Activated naive CD8-positive, alpha-beta T cell treated with anti-CD3 and anti-CD28 coated beads, Interleukin-2, amount 50 U/mL, for 24 hours (primary cell): Measurements from ENCODE around the gene MDM4.
A peak's percentile ranks its signal among the peaks of the same experiment; 100 is the strongest.
"Not testable (repeated sequence)": the region's sequence is repeated elsewhere in the genome, so short reads cannot be mapped to it uniquely, and the experiment has no call there.

ENCODE experiments used
- ATAC-seq: fragments of 150-1000 bp; cut with Tn5 transposase; one replicate; pipeline ENCODE4 v1.10.0; 2021
- DNase-seq: peaks from one replicate; pipeline ENCODE4 v3.0.0; 2021
- H3K27ac Mint-ChIP-seq: one replicate; pipeline ENCODE4 v1.8.0; 2021; ENCODE audit warnings: mild to moderate bottlenecking, mixed read lengths
- H3K27me3 Mint-ChIP-seq: one replicate; pipeline ENCODE4 v1.8.0; 2021; ENCODE audit warnings: mixed read lengths
- H3K36me3 Mint-ChIP-seq: one replicate; pipeline ENCODE4 v1.8.0; 2021; ENCODE audit warnings: low read depth, mixed read lengths
- H3K4me1 Mint-ChIP-seq: one replicate; pipeline ENCODE4 v1.8.0; 2021; ENCODE audit warnings: mixed read lengths
- H3K4me3 Mint-ChIP-seq: one replicate; pipeline ENCODE4 v1.8.0; 2021; ENCODE audit warnings: mild to moderate bottlenecking, moderate library complexity, mixed read lengths
- H3K9me3 Mint-ChIP-seq: one replicate; pipeline ENCODE4 v1.8.0; 2021; ENCODE audit warnings: mixed read lengths

Gene MDM4

DNA sequence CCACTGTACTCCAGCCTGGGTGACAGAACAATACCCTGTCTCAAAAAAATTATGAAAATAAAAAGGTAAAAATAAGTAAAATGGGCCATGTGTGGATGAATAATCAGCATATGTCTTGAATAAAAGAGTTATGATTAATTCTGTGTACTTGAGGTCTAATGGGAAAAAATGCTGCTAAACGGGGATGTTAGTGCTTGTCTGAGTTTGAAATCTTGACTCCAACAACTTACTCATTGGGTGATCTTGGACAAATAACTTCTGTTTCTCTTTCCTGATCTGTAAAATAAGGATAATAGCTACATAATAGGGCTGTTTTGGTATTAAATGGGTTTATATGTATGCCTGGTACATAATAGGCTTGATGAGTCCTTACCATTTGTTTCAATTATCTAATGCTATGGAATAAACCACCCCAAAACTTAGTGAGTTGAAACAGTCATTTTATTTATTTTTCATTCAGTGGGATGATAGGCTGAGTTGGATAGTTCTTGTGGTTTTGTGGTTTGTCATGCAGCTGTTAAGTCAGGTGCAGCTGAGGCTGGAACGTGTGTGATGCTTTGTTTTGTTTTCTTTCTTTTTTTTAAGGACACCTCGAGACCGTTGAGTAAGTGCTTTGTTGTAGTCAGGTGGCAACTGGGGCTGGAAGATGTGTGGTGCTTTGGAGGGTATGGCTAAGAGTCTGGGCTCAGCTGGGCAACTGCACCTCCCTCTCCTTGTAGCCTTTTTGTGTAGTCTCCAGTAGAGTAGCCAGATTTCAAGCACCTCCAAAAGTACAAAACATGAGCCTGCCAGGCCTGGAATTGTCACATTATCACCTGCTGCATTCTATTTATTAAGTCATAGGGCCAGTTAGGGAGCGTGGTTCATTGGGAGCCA is 4.9 kb downstream of the MDM4 start:
- DNase-seq (peak; percentile 39), ATAC-seq (peak; percentile 45)
- Mint-ChIP-seq H3K4me3 (peak overlapping the region; percentile 50), H3K4me1 (peaks cover 84% of the 10 kb centered on the region), H3K9me3 (peaks cover 16% of the 10 kb centered on the region), H3K27ac (peak overlapping the region; percentile 68), H3K27me3 (no peaks in the 10 kb centered on the region), H3K36me3 (peaks cover 58% of the 10 kb centered on the region)

DNA sequence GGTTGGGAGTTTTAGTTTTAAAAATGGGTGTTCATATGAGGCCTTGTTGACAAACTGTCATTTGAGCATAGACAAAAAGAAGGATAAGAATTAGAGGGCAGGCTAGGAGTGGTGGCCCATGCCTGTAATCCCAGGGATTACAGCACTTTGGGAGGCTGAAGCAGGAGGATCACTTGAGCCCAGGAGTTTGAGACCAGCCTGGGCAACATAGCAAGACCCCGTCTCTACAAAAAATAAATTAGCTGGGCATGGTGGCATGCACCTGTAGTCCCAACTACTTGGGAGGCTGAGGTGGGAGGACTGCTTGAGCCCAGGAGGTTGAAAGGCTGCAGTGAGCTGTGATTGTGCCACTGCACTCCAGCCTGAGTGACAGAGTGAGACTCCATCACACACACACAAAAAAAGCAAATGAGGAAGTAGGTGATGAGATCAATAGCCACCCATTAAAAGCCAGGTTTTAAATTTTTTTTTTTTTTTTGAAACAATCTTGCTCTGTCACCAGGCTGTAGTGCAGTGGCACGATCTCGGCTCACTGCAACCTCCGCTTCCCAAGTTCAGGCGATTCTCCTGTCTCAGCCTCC is 5.8 kb downstream of the MDM4 start:
- not testable (repeated sequence) for H3K27me3 Mint-ChIP-seq, ATAC-seq, DNase-seq, H3K4me3 Mint-ChIP-seq
- peaks cover 79% of the 10 kb centered on the region for H3K4me1 Mint-ChIP-seq
- peaks cover 16% of the 10 kb centered on the region for H3K9me3 Mint-ChIP-seq
- peak overlapping the region; percentile 25 for H3K27ac Mint-ChIP-seq
- peaks cover 65% of the 10 kb centered on the region for H3K36me3 Mint-ChIP-seq

DNA sequence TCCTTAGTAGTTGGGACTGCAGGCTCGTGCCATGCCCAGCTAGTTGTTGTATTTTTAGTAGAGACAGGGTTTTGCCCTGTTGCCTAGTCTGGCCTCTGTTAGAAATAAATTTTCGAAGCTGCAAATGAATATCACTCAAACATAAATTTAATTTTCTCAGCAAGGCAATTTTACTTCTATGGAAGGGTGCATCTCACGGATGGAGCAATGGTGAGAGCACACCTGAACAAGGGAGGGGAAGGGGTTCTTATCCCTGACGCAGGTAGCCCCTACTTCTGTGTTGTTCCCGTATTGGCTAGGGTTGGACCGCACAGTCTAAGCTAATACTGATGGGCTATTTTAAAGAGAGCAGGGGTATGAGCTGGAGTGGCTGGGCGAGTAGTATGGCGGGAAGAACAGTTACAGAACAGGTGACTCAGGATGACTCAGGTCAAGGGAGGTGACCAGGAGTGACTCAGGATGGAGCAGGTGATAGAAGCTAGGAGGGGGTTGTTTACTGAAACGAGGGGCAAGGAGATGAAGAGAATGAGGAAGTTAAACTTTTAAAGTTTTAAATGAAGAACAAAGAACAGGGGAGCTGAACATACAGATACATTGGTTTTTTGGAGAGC is 7.5 kb downstream of the MDM4 start:
- H3K4me3 Mint-ChIP-seq, result peak overlapping the region; percentile 33
- peak; percentile 45 for ATAC-seq
- peak overlapping the region; percentile 69 for H3K27ac Mint-ChIP-seq

DNA sequence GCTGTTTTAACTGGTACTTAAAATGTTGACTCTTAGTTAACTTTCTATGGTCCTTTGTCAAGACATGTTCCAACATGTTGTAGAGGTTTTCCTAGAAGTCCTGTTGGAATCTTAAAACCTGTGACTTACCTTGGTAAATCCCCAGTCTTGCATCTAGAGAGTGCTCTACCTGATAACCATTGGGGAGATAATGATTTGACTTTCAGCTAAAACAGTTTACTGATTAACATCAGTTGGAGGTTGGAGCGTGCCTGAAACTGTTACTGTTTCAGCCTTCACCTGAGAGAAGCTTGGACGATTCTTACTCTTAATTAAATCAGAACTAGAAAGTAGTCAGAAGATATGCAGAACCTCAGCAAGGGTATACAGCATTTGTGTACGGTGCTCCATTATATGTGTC is 8.8 kb downstream of the MDM4 start:
- Mint-ChIP-seq H3K4me3 (no peak overlapping the region), H3K4me1 (peaks cover 51% of the 10 kb centered on the region), H3K36me3 (peaks cover 58% of the 10 kb centered on the region), H3K9me3 (peaks cover 16% of the 10 kb centered on the region), H3K27me3 (no peaks in the 10 kb centered on the region), H3K27ac (peak overlapping the region; percentile 61)
- ATAC-seq (no peak), DNase-seq (no peak)

More for the DNA sequence above, 7.5 kb downstream of the MDM4 start:
- Mint-ChIP-seq H3K36me3 (peaks cover 64% of the 10 kb centered on the region), H3K27me3 (no peaks in the 10 kb centered on the region), H3K9me3 (peaks cover 16% of the 10 kb centered on the region), H3K4me1 (peaks cover 63% of the 10 kb centered on the region)
- no peak for DNase-seq

DNA sequence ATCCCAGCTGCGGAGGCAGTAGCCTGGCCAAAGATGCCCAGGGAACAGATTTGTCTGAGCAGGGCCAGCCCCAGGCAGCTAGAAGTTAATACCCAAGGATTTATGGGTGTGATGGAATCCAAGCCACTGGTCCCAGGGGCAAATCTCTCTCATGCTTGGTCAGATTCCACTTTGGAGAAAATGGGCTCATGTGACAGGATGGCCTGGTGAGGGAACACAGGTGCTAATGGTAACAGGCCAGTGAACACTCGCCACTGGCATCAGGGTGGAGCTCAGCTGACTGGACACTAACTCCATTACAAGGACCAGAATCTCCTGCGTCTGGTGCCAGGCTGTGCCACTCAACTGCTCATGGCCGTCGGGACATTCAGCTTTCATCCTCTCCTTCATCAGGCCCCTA is 12.0 kb downstream of the MDM4 start:
- Mint-ChIP-seq H3K27ac (no peak overlapping the region), H3K36me3 (peaks cover 60% of the 10 kb centered on the region), H3K27me3 (no peaks in the 10 kb centered on the region), H3K9me3 (peaks cover 7% of the 10 kb centered on the region), H3K4me3 (no peak overlapping the region), H3K4me1 (peaks cover 29% of the 10 kb centered on the region)
- DNase-seq, result no peak
- ATAC-seq, result no peak

DNA sequence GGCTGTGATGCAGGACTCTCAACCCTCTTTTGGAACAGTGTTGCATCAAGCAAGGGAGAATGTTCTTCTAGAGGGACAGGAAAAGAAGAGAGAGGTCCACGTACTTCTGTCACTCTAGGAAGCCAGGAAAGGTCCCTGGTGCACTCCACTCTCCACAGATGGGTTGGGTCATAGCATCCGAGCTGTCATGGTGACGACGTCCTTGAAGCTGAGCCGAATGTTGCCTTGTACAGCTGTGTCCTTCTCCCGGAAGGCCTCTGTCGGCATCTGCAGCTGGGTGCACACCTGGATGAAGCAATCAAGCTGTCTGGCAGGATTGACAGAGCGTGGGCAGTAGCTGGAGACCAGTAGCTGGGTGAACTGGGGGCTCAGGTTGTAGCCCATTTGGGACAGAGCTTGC is 12.5 kb downstream of the MDM4 start:
- Mint-ChIP-seq H3K27ac (no peak overlapping the region), H3K9me3 (peaks cover 4% of the 10 kb centered on the region), H3K4me3 (no peak overlapping the region), H3K36me3 (peaks cover 56% of the 10 kb centered on the region), H3K27me3 (no peaks in the 10 kb centered on the region), H3K4me1 (peaks cover 26% of the 10 kb centered on the region)
- DNase-seq (no peak), ATAC-seq (no peak)

DNA sequence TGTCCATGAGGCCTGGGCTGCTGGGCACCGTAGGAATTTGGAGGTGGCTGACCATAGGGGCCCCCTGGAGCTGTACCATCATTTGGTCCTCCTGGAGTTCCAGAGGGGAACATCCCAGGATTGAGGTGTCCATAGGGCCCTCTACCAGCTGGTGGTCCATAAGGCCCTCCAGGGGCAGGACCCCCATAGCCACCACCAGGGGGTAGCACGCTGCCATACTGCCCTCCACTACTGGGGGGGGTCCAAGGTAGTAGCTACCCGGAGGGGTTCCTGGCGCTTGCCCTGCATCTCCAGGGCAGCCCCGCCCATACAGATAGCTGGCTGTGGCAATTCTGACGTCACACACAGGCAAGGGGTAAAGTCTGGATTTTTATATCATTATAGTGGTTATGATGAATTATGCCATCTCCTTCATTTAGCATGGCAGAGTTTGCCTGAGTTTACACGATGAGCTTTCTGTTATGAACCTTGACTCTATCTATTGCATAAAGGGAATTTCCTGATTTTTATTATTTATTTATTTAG is 13.2 kb downstream of the MDM4 start:
- H3K36me3 Mint-ChIP-seq, result peaks cover 54% of the 10 kb centered on the region
- H3K4me1 Mint-ChIP-seq, result peaks cover 18% of the 10 kb centered on the region
- no peak for DNase-seq
- no peak overlapping the region for H3K27ac Mint-ChIP-seq
- H3K9me3 Mint-ChIP-seq, result no peaks in the 10 kb centered on the region
- H3K27me3 Mint-ChIP-seq, result no peaks in the 10 kb centered on the region
- H3K4me3 Mint-ChIP-seq, result no peak overlapping the region
- ATAC-seq, result no peak

DNA sequence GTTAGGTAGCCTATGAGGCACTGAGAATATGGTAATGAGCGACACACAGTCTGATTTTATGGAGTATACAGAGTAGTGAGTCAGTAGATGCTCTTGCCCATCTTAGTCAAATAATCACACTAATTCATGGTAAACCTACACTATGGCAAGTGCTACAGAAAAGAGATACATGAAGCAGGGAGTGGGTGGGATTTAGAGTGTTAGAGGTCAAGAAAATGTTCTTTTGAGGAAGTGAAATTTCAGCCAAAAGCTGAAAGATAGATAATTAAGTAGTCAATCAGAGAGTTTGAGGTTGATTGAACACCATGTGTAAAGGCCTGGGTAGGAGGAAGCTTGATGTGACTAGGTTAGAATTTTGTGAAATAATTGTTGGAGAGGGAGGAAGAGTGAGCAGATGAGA is 14.7 kb downstream of the MDM4 start:
- Mint-ChIP-seq H3K27ac (peak overlapping the region; percentile 24), H3K27me3 (no peaks in the 10 kb centered on the region), H3K4me3 (no peak overlapping the region), H3K4me1 (peaks cover 5% of the 10 kb centered on the region), H3K36me3 (peaks cover 49% of the 10 kb centered on the region), H3K9me3 (no peaks in the 10 kb centered on the region)
- no peak for DNase-seq
- peak; percentile 43 for ATAC-seq

DNA sequence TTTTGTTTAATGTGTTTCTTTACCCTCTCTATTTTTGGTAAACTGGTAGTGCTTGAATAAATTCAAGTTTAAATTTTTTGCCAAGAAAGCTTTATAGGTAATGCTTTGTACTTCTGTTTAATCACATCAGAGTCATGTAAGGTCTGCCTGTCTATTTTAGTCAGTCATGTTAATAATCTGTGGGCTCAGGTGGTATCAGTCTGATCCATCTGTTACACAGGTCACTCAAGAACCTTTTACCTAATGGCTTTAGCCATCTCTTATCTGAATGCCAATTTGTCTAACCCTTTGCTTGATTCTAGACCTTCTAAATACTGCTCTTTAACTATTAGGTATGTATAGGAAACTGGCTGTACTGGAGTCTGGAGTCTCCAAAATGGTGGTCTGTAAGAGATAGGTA is 16.6 kb downstream of the MDM4 start:
- ATAC-seq (no peak), DNase-seq (no peak)
- peaks cover 4% of the 10 kb centered on the region for H3K4me1 Mint-ChIP-seq
- H3K27ac Mint-ChIP-seq, result peak overlapping the region; percentile 1
- no peak overlapping the region for H3K4me3 Mint-ChIP-seq
- no peaks in the 10 kb centered on the region for H3K27me3 Mint-ChIP-seq
- no peaks in the 10 kb centered on the region for H3K9me3 Mint-ChIP-seq
- H3K36me3 Mint-ChIP-seq, result peaks cover 47% of the 10 kb centered on the region

DNA sequence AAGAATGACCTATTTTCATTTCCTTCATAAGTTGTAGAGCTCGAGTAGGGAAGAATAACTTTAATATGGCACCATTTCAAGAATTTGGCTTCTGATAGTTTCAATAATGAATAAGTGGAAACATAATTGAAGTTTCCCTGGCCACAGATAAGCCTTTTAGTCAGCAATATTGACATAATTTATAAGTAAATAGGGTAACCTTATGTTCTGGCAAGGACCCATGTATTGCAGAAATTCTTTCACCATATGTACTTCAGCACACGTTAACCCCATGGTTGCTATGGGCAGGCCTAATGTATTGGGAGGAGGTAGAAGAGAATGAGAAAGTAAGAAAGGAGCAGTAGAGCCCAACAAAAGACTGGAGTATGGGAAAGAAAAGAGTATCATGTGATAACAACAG is 25.4 kb downstream of the MDM4 start:
- H3K36me3 Mint-ChIP-seq, result peaks cover 72% of the 10 kb centered on the region
- no peaks in the 10 kb centered on the region for H3K9me3 Mint-ChIP-seq
- H3K4me3 Mint-ChIP-seq, result no peak overlapping the region
- no peak for ATAC-seq
- no peaks in the 10 kb centered on the region for H3K27me3 Mint-ChIP-seq
- peaks cover 39% of the 10 kb centered on the region for H3K4me1 Mint-ChIP-seq
- H3K27ac Mint-ChIP-seq, result no peak overlapping the region
- DNase-seq, result no peak

DNA sequence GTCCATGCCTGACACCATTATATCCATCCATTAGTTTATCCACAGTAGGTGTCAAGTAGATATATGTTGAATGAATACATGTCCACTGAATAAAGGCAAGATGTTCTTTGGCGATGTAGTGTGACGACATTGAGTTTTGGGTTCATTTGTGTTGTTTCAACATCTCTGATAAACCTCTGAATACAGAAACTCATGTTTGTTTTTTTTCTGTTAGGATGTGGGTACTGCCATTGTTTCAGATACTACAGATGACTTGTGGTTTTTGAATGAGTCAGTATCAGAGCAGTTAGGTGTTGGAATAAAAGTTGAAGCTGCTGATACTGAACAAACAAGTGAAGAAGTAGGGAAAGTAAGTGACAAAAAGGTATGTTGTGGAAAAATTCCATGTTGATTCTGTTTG is 28.1 kb downstream of the MDM4 start:
- Mint-ChIP-seq H3K27ac (peak overlapping the region; percentile 72), H3K27me3 (no peaks in the 10 kb centered on the region), H3K4me1 (peaks cover 42% of the 10 kb centered on the region), H3K36me3 (peaks cover 82% of the 10 kb centered on the region), H3K4me3 (no peak overlapping the region), H3K9me3 (no peaks in the 10 kb centered on the region)
- ATAC-seq, result peak; percentile 95
- no peak for DNase-seq

DNA sequence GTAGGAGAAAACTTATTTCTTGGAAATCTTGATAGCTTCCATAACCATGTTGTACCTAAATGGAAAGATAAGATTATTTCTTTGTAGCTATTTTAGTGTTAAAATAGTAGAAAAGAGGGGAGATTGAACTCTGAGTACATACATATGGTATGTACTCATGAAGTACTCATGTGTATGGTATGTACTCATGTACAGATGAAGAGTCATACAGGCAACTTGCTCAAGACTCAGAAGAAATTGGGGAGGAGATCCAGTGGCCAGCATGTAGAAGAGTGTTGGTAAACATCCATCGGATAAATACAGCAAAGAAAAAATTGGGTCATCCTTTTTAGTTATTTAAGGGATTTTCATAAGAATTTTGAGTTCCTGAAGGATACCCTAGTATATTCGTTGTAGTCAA is 29.0 kb downstream of the MDM4 start:
- ATAC-seq (no peak), DNase-seq (no peak)
- peaks cover 89% of the 10 kb centered on the region for H3K36me3 Mint-ChIP-seq
- no peaks in the 10 kb centered on the region for H3K9me3 Mint-ChIP-seq
- no peak overlapping the region for H3K27ac Mint-ChIP-seq
- peaks cover 42% of the 10 kb centered on the region for H3K4me1 Mint-ChIP-seq
- H3K27me3 Mint-ChIP-seq, result no peaks in the 10 kb centered on the region
- H3K4me3 Mint-ChIP-seq, result no peak overlapping the region

DNA sequence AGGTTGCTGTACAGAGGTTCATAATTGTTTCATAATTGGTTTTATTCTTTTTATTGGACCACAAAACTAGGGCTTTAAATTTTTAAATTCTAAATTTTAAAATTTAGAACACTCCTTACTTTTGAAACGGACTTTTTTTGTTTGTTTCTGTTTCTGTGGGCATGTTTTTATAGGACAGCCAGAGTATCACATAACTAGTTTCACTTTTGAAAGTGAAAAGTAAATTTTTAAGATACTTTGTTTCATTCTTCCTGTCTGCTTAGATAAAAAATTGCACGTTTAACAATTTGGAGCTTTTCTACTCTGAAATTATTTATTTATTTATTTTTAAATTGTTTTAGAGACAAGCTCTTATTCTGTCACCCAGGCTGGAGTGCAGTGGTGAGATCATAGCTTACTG is 29.7 kb downstream of the MDM4 start:
- no peak for ATAC-seq
- H3K27ac Mint-ChIP-seq, result peak overlapping the region; percentile 53

DNA sequence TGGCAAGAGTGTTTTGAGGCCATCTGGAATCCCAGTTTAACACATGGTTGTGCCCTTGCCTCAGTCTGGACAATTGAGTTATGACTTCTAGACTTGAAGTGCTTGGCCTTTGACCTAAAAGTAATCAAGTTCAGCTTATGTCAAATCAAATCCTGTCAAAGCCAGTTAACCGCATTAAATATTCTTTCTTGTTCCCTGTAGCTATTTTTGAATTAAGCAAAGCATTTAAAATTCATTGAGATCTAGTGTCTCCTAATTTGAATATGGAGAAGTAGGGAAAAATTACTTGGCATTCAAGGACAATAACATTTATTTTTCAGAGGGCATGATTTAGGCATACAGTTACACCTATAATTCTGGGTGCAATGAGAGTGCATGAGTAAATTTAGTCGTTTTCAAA is 32.1 kb downstream of the MDM4 start:
- DNase-seq, result no peak
- Mint-ChIP-seq H3K4me1 (peaks cover 31% of the 10 kb centered on the region), H3K36me3 (peaks cover 78% of the 10 kb centered on the region), H3K9me3 (no peaks in the 10 kb centered on the region), H3K27me3 (no peaks in the 10 kb centered on the region), H3K4me3 (no peak overlapping the region), H3K27ac (no peak overlapping the region)
- no peak for ATAC-seq

More for the DNA sequence above, 29.7 kb downstream of the MDM4 start:
- no peaks in the 10 kb centered on the region for H3K9me3 Mint-ChIP-seq
- H3K36me3 Mint-ChIP-seq, result peaks cover 89% of the 10 kb centered on the region
- H3K27me3 Mint-ChIP-seq, result no peaks in the 10 kb centered on the region
- H3K4me1 Mint-ChIP-seq, result peaks cover 42% of the 10 kb centered on the region
- no peak overlapping the region for H3K4me3 Mint-ChIP-seq
- no peak for DNase-seq

DNA sequence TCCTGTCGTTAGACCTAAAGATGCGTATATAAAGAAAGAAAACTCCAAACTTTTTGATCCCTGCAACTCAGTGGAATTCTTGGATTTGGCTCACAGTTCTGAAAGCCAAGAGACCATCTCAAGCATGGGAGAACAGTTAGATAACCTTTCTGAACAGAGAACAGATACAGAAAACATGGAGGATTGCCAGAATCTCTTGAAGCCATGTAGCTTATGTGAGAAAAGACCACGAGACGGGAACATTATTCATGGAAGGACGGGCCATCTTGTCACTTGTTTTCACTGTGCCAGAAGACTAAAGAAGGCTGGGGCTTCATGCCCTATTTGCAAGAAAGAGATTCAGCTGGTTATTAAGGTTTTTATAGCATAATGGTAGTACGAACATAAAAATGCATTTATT is 33.1 kb downstream of the MDM4 start:
- H3K9me3 Mint-ChIP-seq, result no peaks in the 10 kb centered on the region
- no peak overlapping the region for H3K4me3 Mint-ChIP-seq
- peaks cover 73% of the 10 kb centered on the region for H3K36me3 Mint-ChIP-seq
- H3K27ac Mint-ChIP-seq, result peak overlapping the region; percentile 5
- H3K27me3 Mint-ChIP-seq, result no peaks in the 10 kb centered on the region
- ATAC-seq (no peak), DNase-seq (no peak)
- peaks cover 20% of the 10 kb centered on the region for H3K4me1 Mint-ChIP-seq
